ENCODE data around the gene MAP3K7CL. TPM values are rescaled to one million over a fixed set of nuclear protein-coding genes. Genes with fewer than 3 reads are reported as not detected.

Gene MAP3K7CL
- total RNA-seq, 1 donor from 2014 or later, result 0.13 TPM

- H3K9me3 Mint-ChIP-seq, result no peaks in the 10 kb centered on the region
- peaks cover 9% of the 10 kb centered on the region for H3K4me1 Mint-ChIP-seq
- H3K36me3 Mint-ChIP-seq, result no peaks in the 10 kb centered on the region
- no peaks in the 10 kb centered on the region for H3K27me3 Mint-ChIP-seq (ENCODE audit: low read depth)
- H3K4me3 Mint-ChIP-seq, result no peak overlapping the region
- DNase-seq (ENCODE audit: low spot score in 2 of 2, unreplicated experiment in 2 of 2), result no peak
- no peak overlapping the region for H3K27ac Mint-ChIP-seq
- TF ChIP-seq, protein P1, sequence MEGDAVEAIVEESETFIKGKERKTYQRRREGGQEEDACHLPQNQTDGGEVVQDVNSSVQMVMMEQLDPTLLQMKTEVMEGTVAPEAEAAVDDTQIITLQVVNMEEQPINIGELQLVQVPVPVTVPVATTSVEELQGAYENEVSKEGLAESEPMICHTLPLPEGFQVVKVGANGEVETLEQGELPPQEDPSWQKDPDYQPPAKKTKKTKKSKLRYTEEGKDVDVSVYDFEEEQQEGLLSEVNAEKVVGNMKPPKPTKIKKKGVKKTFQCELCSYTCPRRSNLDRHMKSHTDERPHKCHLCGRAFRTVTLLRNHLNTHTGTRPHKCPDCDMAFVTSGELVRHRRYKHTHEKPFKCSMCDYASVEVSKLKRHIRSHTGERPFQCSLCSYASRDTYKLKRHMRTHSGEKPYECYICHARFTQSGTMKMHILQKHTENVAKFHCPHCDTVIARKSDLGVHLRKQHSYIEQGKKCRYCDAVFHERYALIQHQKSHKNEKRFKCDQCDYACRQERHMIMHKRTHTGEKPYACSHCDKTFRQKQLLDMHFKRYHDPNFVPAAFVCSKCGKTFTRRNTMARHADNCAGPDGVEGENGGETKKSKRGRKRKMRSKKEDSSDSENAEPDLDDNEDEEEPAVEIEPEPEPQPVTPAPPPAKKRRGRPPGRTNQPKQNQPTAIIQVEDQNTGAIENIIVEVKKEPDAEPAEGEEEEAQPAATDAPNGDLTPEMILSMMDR (IDR thresholded peaks at IDR 0.05; ENCODE audit: unreplicated experiment), result no peak
These were observed 88.8 kb downstream of the MAP3K7CL start for GRCh38 chr21:29219165-29219770.

- Mint-ChIP-seq H3K27me3 (ENCODE audit: low read depth) (no peaks in the 10 kb centered on the region), H3K4me1 (peaks cover 9% of the 10 kb centered on the region), H3K9me3 (peaks cover 10% of the 10 kb centered on the region), H3K4me3 (no peak overlapping the region), H3K36me3 (no peaks in the 10 kb centered on the region), H3K27ac (no peak overlapping the region)
- no peak for DNase-seq (ENCODE audit: low spot score in 2 of 2, unreplicated experiment in 2 of 2)
- TF ChIP-seq, protein P1 (IDR thresholded peaks at IDR 0.05; ENCODE audit: unreplicated experiment), result no peak
These were observed 90.9 kb downstream of the MAP3K7CL start for GRCh38 chr21:29221253-29221744.

DNA sequence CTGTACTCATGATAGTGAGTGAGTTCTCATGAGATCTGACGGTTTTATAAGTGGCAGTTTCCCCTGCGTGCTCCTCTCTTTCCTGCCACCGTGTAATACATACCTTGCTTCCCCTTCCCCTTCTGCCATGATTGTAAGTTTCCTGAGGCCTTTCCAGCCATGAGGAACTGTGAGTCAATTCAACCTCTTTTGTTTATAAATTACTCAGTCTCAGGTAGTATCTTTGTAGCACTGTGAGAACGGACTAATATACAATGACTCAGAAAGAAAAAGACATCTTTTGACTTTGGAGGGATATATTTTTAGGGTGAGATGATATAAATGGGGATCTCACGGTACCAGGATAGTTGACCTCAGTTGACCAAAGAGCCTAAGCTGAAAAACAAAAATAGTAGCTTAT, 93.6 kb downstream of the MAP3K7CL start:
- Mint-ChIP-seq H3K36me3 (no peaks in the 10 kb centered on the region), H3K4me3 (no peak overlapping the region), H3K27me3 (ENCODE audit: low read depth) (no peaks in the 10 kb centered on the region), H3K9me3 (peaks cover 11% of the 10 kb centered on the region), H3K4me1 (peaks cover 4% of the 10 kb centered on the region), H3K27ac (no peak overlapping the region)
- DNase-seq (ENCODE audit: low spot score in 2 of 2, unreplicated experiment in 2 of 2), result no peak
- TF ChIP-seq, protein P1 (IDR thresholded peaks at IDR 0.05; ENCODE audit: unreplicated experiment), result no peak

Other genes with a start within 250 kb of the MAP3K7CL start
- gene LTN1, start 137.8 kb upstream of the MAP3K7CL start, total RNA-seq, result 30.6 to 34.3 TPM (median 31.1 TPM) in 3 replicates
- gene RWDD2B, start 111.3 kb upstream of the MAP3K7CL start, total RNA-seq, result 8.5 to 10.0 TPM (median 10.0 TPM) in 3 replicates
- 30.8 to 32.0 TPM (median 31.4 TPM) in 3 replicates for gene USP16, start 106.0 kb upstream of the MAP3K7CL start, total RNA-seq
- gene CCT8, start 57.0 kb upstream of the MAP3K7CL start, total RNA-seq, result 166 to 174 TPM (median 171 TPM) in 3 replicates
- 100 to 107 TPM (median 100 TPM) in 3 replicates for gene BACH1, start 168.3 kb downstream of the MAP3K7CL start, total RNA-seq